Vagina (tissue), 2 donors: ENCODE data around the gene NPDC1.

Experiments used
- CTCF ChIP-seq, 3 experiments: fragments of 450-650 bp in 2 of 3; fragments of 200-600 bp in 1 of 3; sonication (generic) in 1 of 3; IDR thresholded peaks; one replicate each; pipeline ENCODE4 v1.5.1; 2017 to 2019; ENCODE audit warnings: antibody characterized with exemption in 3 of 3, mild to moderate bottlenecking in 2 of 3, moderate library complexity in 2 of 3
- POLR2A ChIP-seq, 2 donors: fragments of 450-650 bp; IDR thresholded peaks; one replicate each; pipeline ENCODE4 v1.6.1; 2017; ENCODE audit warnings: antibody characterized with exemption in 2 of 2, mild to moderate bottlenecking in 2 of 2, moderate library complexity in 2 of 2

GRCh38 chr9:137078701-137079400, 32.9 kb upstream of the NPDC1 start:
- TF ChIP-seq CTCF (IDR thresholded peaks at IDR 0.05), result no peak
- TF ChIP-seq POLR2A (IDR thresholded peaks at IDR 0.05), result no peak
